ENCODE data around the gene MAGI2. TPM values are rescaled to one million over a fixed set of nuclear protein-coding genes. Genes with fewer than 3 reads are reported as not detected.
"Not testable (repeated sequence)": the region's sequence is repeated elsewhere in the genome, so short reads cannot be mapped to it uniquely, and the experiment has no call there.

MAGI2 gene
- total RNA-seq, 1 donor from 2014 or later: 0.38 TPM

GRCh38 chr7:79034730-79035129 is 418.7 kb downstream of the MAGI2 start:
- DNase-seq (no peak), ATAC-seq (ENCODE audit: low read depth) (no peak)
- no peaks in the 10 kb centered on the region for H3K9me3 Mint-ChIP-seq
- POLR2A ChIA-PET: no interaction called here
- intact Hi-C loops (cut with micrococcal nuclease): no loop called here
- H3K36me3 Mint-ChIP-seq (ENCODE audit: low read depth): no peaks in the 10 kb centered on the region
- TF ChIP-seq, protein P1, sequence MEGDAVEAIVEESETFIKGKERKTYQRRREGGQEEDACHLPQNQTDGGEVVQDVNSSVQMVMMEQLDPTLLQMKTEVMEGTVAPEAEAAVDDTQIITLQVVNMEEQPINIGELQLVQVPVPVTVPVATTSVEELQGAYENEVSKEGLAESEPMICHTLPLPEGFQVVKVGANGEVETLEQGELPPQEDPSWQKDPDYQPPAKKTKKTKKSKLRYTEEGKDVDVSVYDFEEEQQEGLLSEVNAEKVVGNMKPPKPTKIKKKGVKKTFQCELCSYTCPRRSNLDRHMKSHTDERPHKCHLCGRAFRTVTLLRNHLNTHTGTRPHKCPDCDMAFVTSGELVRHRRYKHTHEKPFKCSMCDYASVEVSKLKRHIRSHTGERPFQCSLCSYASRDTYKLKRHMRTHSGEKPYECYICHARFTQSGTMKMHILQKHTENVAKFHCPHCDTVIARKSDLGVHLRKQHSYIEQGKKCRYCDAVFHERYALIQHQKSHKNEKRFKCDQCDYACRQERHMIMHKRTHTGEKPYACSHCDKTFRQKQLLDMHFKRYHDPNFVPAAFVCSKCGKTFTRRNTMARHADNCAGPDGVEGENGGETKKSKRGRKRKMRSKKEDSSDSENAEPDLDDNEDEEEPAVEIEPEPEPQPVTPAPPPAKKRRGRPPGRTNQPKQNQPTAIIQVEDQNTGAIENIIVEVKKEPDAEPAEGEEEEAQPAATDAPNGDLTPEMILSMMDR (IDR thresholded peaks at IDR 0.05): no peak
- no peaks in the 10 kb centered on the region for H3K4me1 Mint-ChIP-seq
- H3K27ac Mint-ChIP-seq: no peak overlapping the region
- H3K27me3 Mint-ChIP-seq: no peaks in the 10 kb centered on the region
- no peak overlapping the region for H3K4me3 Mint-ChIP-seq
- CTCF ChIA-PET: no interaction called here

GRCh38 chr7:79019711-79020110 is 433.8 kb downstream of the MAGI2 start:
- DNase-seq; H3K36me3 Mint-ChIP-seq (ENCODE audit: low read depth); H3K4me3 Mint-ChIP-seq; CTCF ChIA-PET; intact Hi-C loops (cut with micrococcal nuclease); H3K27ac Mint-ChIP-seq; POLR2A ChIA-PET; H3K4me1 Mint-ChIP-seq; ATAC-seq (ENCODE audit: low read depth); H3K27me3 Mint-ChIP-seq: not testable (repeated sequence)
- peaks cover 21% of the 10 kb centered on the region for H3K9me3 Mint-ChIP-seq

DNA sequence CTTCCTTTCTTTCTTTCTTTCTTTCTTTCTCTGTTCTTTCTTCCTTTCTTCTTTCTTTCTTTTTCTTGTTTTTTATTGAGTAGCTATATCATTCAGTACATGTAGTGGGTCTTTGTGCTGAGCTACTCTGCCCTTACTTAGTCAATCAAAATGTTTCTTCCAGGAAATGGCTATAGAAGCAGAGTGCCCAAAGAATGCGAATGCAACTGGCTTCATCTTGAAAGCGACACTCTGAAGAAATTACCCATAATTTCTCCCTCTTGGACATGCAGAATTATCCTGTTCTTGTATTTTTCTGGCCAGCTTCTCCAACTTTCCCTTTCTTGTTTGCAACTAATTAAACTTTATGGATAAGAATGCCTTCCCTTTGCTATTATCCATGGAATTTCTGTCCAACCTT is 441.5 kb downstream of the MAGI2 start:
- Mint-ChIP-seq H3K4me1 (no peaks in the 10 kb centered on the region), H3K36me3 (ENCODE audit: low read depth) (no peaks in the 10 kb centered on the region), H3K27ac (no peak overlapping the region), H3K9me3 (peaks cover 3% of the 10 kb centered on the region), H3K27me3 (no peaks in the 10 kb centered on the region), H3K4me3 (no peak overlapping the region)
- ChIA-PET POLR2A (no interaction called here), CTCF (no interaction called here)
- TF ChIP-seq, protein P1 (IDR thresholded peaks at IDR 0.05): no peak
- DNase-seq: no peak
- no peak for ATAC-seq (ENCODE audit: low read depth)
- intact Hi-C loops (cut with micrococcal nuclease): no loop called here

- Mint-ChIP-seq H3K4me3 (no peak overlapping the region), H3K9me3 (no peaks in the 10 kb centered on the region), H3K27ac (no peak overlapping the region), H3K4me1 (no peaks in the 10 kb centered on the region), H3K27me3 (no peaks in the 10 kb centered on the region), H3K36me3 (ENCODE audit: low read depth) (no peaks in the 10 kb centered on the region)
- CTCF ChIA-PET: no interaction called here
- POLR2A ChIA-PET: no interaction called here
- ATAC-seq (ENCODE audit: low read depth) (no peak), DNase-seq (no peak)
- intact Hi-C loops (cut with micrococcal nuclease): no loop called here
- TF ChIP-seq, protein P1 (IDR thresholded peaks at IDR 0.05): no peak
Observed at GRCh38 chr7:79009647-79010046, 443.8 kb downstream of the MAGI2 start.

DNA sequence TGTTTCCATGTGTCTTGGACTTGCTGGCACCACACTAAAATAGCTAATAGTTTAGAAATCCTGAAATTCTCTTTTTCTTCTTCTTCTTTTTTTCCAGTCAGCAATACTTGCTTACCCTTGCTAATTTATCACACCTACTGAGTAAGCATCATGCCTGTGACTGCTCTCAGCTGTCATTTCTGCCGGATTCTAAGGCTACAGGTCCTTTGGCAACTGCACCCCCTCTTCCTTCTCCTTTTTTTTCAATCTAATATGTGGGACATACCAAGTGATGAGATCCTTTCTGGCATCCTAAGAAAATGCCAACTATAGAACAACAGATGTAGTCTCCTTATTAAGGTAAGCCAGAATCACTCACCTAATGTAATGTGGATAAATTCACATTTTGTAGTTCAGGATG is 444.7 kb downstream of the MAGI2 start:
- no peak for DNase-seq
- no peaks in the 10 kb centered on the region for H3K27me3 Mint-ChIP-seq
- intact Hi-C loops (cut with micrococcal nuclease): no loop called here
- peaks cover 3% of the 10 kb centered on the region for H3K9me3 Mint-ChIP-seq
- TF ChIP-seq, protein P1 (IDR thresholded peaks at IDR 0.05): no peak
- no peak overlapping the region for H3K4me3 Mint-ChIP-seq
- H3K27ac Mint-ChIP-seq: no peak overlapping the region
- H3K36me3 Mint-ChIP-seq (ENCODE audit: low read depth): no peaks in the 10 kb centered on the region
- no peak for ATAC-seq (ENCODE audit: low read depth)
- CTCF ChIA-PET: no interaction called here
- no peaks in the 10 kb centered on the region for H3K4me1 Mint-ChIP-seq
- POLR2A ChIA-PET: no interaction called here

DNA sequence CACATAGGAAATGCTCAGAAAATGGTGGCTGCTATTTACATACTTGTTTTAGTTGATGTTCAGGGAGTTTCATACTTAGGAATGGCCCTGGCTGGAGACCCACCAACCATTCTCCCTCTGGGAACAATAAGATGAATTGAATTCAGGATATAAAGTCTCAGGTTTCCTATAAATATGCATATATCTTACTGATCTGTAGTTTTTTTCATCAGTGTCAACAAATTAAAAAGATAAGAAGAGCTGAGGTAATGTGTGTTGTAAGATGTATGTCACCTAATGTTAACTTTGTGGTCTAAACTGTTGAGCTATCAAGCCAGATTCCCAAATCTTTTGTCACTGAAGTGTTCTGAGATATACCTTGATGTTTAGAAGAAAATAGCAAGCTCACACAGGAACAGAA is 457.5 kb downstream of the MAGI2 start:
- Mint-ChIP-seq H3K36me3 (ENCODE audit: low read depth) (no peaks in the 10 kb centered on the region), H3K4me1 (no peaks in the 10 kb centered on the region), H3K27ac (no peak overlapping the region), H3K9me3 (no peaks in the 10 kb centered on the region), H3K4me3 (no peak overlapping the region), H3K27me3 (no peaks in the 10 kb centered on the region)
- TF ChIP-seq, protein P1 (IDR thresholded peaks at IDR 0.05): no peak
- ATAC-seq (ENCODE audit: low read depth) (no peak), DNase-seq (no peak)
- POLR2A ChIA-PET: no interaction called here
- CTCF ChIA-PET: no interaction called here
- intact Hi-C loops (cut with micrococcal nuclease): no loop called here

Measured in activated B cell treated with CpG ODN at 0.5 μM for 24 hours (primary cell).